Ascending aorta (tissue), 2 donors: ENCODE results near the gene NIF3L1. TPM values are rescaled to one million over a fixed set of nuclear protein-coding genes. Genes with fewer than 3 reads are reported as not detected.
A peak's percentile ranks its signal among the peaks of the same experiment; 100 is the strongest.

Experiments
- DNase-seq, 2 donors: peaks; one replicate each; pipeline ENCODE4 v3.0.0-alpha.2; 2019; ENCODE audit warnings: low spot score in 2 of 2
- H3K27ac ChIP-seq, 2 donors: fragments of 200-600 bp; sonication (generic); one replicate each; pipeline ENCODE4 v1.5.1; 2016 to 2017; ENCODE audit warnings: mild to moderate bottlenecking in 1 of 2
- H3K27me3 ChIP-seq: fragments of 200-600 bp; sonication (generic); one replicate; pipeline ENCODE4 v1.5.1; 2017
- H3K36me3 ChIP-seq, 2 donors: fragments of 200-600 bp; sonication (generic); one replicate each; pipeline ENCODE4 v1.5.1; 2016
- H3K4me1 ChIP-seq, 2 donors: fragments of 200-600 bp; sonication (generic); one replicate each; pipeline ENCODE4 v1.5.1; 2016 to 2017; ENCODE audit warnings: mild to moderate bottlenecking in 1 of 2
- H3K4me3 ChIP-seq, 2 donors: fragments of 200-600 bp; sonication (generic); one replicate each; pipeline ENCODE4 v1.5.1; 2016 to 2017; ENCODE audit warnings: mild to moderate bottlenecking in 1 of 2
- H3K9me3 ChIP-seq, 2 donors: fragments of 200-600 bp; sonication (generic); one replicate each; pipeline ENCODE4 v1.5.1; 2016
- CTCF ChIP-seq, 3 experiments: fragments of 200-600 bp in 2 of 3; fragments of 450-650 bp in 1 of 3; sonication (generic) in 2 of 3; IDR thresholded peaks; one replicate each; pipeline ENCODE4 v1.5.1; 2016 to 2019; ENCODE audit warnings: antibody characterized with exemption in 3 of 3, mild to moderate bottlenecking in 1 of 3, moderate library complexity in 1 of 3
- intact Hi-C: fragments of 100-400 bp; cut with DNase I; formaldehyde crosslinking; loops from one replicate; pipeline ENCODE4 v1.15.1; 2023
- total RNA-seq: library from RNA; depleted of rRNA; stranded (reverse); fragments of >200 nt; gene quantifications from one replicate; pipeline ENCODE4 v1.1.0, GENCODE V29; 2016

Gene NIF3L1
- total RNA-seq, 1 donor from 2014 or later, result 55.3 TPM

GRCh38 chr2:200863782-200864175 lies 25.4 kb upstream of the NIF3L1 start:
- intact Hi-C loops, result loop anchor here (1.0 to 10.0 kb wide), 6 partner anchors 26 to 556 kb away; partner anchors contain the start of genes BZW1, NIF3L1, ORC2 and PPIL3
- H3K36me3 ChIP-seq, result peaks cover 9 to 23% of the 10 kb centered on the region in 2 donors
- no peak for TF ChIP-seq CTCF (IDR thresholded peaks at IDR 0.05)
- peak overlapping the region; percentile 96 to 100 for H3K27ac ChIP-seq
- H3K27me3 ChIP-seq, result no peaks in the 10 kb centered on the region
- no peak for DNase-seq
- peak overlapping the region; percentile 74 to 80 for H3K4me3 ChIP-seq
- H3K4me1 ChIP-seq, result peaks cover 0 to 29% of the 10 kb centered on the region in 2 donors
- no peaks in the 10 kb centered on the region for H3K9me3 ChIP-seq

- H3K36me3 ChIP-seq, result peaks cover 7 to 17% of the 10 kb centered on the region in 2 donors
- H3K4me3 ChIP-seq, result peak within 1 kb of the TSS; percentile 74 to 80
- H3K27me3 ChIP-seq, result no peaks in the 10 kb centered on the region
- DNase-seq, result peak; percentile 89 to 99
- no peak for TF ChIP-seq CTCF (IDR thresholded peaks at IDR 0.05)
- peaks cover 0 to 22% of the 10 kb centered on the region in 2 donors for H3K4me1 ChIP-seq
- intact Hi-C loops, result loop anchor here (1.0 to 10.0 kb wide), 6 partner anchors 25 to 557 kb away; partner anchors contain the start of genes BZW1, NIF3L1, ORC2 and PPIL3
- H3K9me3 ChIP-seq, result no peaks in the 10 kb centered on the region
- peak within 1 kb of the TSS; percentile 96 to 100 for H3K27ac ChIP-seq
These were observed 24.8 kb upstream of the NIF3L1 start, which contains the start of gene CLK1 for GRCh38 chr2:200864176-200865034. TSS of gene CLK1 (minus strand) at chr2:200864658. CDS start at chr2:200861862, 2,796 bp downstream.

GRCh38 chr2:200869014-200869413 lies 20.2 kb upstream of the NIF3L1 start:
- no peak overlapping the region for H3K4me3 ChIP-seq
- H3K36me3 ChIP-seq, result peaks cover 0 to 9% of the 10 kb centered on the region in 2 donors
- H3K4me1 ChIP-seq, result peaks cover 0 to 11% of the 10 kb centered on the region in 2 donors
- H3K27me3 ChIP-seq, result no peaks in the 10 kb centered on the region
- no peak overlapping the region for H3K27ac ChIP-seq
- intact Hi-C loops, result loop anchor here (10.0 kb wide), 1 partner anchor 344 kb away; the partner anchor contains the start of gene SGO2
- DNase-seq, result no peak
- H3K9me3 ChIP-seq, result no peaks in the 10 kb centered on the region
- TF ChIP-seq CTCF (IDR thresholded peaks at IDR 0.05), result no peak

GRCh38 chr2:200871151-200871550 lies 18.0 kb upstream of the NIF3L1 start:
- Histone ChIP-seq H3K36me3 (peaks cover 19 to 23% of the 10 kb centered on the region in 2 donors), H3K4me1 (peaks cover 0 to 4% of the 10 kb centered on the region in 2 donors), H3K9me3 (no peaks in the 10 kb centered on the region), H3K27ac (no peak overlapping the region), H3K4me3 (no peak overlapping the region), H3K27me3 (no peaks in the 10 kb centered on the region)
- no peak for DNase-seq
- intact Hi-C loops, result no loop called here
- TF ChIP-seq CTCF (IDR thresholded peaks at IDR 0.05), result no peak

- no peak for DNase-seq
- Histone ChIP-seq H3K27me3 (no peaks in the 10 kb centered on the region), H3K36me3 (peaks cover 23 to 44% of the 10 kb centered on the region in 2 donors), H3K27ac (no peak overlapping the region), H3K9me3 (no peaks in the 10 kb centered on the region), H3K4me3 (no peak overlapping the region), H3K4me1 (no peaks in the 10 kb centered on the region)
- no peak for TF ChIP-seq CTCF (IDR thresholded peaks at IDR 0.05)
- intact Hi-C loops, result no loop called here
These were observed 15.6 kb upstream of the NIF3L1 start for GRCh38 chr2:200873560-200873959.
